Measurements from ENCODE around the gene ZC3H14.
"Not testable (repeated sequence)": the region's sequence is repeated elsewhere in the genome, so short reads cannot be mapped to it uniquely, and the experiment has no call there.

ZC3H14 gene, protein sequence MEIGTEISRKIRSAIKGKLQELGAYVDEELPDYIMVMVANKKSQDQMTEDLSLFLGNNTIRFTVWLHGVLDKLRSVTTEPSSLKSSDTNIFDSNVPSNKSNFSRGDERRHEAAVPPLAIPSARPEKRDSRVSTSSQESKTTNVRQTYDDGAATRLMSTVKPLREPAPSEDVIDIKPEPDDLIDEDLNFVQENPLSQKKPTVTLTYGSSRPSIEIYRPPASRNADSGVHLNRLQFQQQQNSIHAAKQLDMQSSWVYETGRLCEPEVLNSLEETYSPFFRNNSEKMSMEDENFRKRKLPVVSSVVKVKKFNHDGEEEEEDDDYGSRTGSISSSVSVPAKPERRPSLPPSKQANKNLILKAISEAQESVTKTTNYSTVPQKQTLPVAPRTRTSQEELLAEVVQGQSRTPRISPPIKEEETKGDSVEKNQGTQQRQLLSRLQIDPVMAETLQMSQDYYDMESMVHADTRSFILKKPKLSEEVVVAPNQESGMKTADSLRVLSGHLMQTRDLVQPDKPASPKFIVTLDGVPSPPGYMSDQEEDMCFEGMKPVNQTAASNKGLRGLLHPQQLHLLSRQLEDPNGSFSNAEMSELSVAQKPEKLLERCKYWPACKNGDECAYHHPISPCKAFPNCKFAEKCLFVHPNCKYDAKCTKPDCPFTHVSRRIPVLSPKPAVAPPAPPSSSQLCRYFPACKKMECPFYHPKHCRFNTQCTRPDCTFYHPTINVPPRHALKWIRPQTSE

DNA sequence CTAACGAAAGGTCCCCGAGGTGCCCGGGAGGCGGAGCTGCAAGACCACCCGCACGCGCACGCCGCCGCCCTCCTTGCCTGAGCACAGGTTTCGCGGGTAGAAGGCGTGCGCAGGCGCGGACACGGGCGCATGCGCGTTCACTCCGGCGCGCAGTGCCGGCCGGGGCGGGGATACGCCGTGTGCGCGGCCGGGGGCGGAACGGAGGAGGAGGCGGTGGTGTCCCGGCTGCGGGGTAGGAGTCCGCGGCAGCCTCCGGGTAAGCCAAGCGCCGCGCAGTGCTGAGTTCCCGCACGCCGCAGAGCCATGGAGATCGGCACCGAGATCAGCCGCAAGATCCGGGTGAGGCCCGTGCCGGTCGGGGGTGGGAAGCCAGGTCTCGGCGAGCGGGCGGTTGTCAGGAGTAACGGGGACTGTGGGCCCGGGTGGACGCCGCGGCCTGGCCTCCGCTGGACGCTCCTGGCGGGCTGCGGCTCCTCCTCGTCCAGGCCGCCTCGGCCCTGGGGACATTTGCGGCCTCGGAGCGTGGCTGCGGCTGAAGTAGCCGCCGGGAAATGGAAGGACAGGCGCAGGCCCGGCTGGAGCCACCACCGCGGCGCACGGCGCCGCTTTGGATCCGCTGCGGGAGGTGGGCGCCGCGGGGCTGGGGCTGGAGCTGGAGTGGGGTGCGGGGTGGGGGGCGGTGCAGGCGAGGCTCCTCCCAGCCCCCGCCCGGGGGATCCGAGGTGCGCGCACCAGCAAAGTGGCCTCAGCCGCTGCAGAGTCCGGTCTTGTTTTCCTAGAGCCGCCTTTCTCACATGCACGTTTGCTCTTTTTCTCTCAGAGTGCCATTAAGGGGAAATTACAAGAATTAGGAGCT, at the start of gene ZC3H14:
ZC3H14 (plus strand) TSS at position 207 of the 856 bp plus-strand sequence; CDS start at position 304, 97 bp downstream.
- peak; percentile 98 for FAIRE-seq
- peak; percentile 97 for DNase-seq (ENCODE audit: low spot score)

DNA sequence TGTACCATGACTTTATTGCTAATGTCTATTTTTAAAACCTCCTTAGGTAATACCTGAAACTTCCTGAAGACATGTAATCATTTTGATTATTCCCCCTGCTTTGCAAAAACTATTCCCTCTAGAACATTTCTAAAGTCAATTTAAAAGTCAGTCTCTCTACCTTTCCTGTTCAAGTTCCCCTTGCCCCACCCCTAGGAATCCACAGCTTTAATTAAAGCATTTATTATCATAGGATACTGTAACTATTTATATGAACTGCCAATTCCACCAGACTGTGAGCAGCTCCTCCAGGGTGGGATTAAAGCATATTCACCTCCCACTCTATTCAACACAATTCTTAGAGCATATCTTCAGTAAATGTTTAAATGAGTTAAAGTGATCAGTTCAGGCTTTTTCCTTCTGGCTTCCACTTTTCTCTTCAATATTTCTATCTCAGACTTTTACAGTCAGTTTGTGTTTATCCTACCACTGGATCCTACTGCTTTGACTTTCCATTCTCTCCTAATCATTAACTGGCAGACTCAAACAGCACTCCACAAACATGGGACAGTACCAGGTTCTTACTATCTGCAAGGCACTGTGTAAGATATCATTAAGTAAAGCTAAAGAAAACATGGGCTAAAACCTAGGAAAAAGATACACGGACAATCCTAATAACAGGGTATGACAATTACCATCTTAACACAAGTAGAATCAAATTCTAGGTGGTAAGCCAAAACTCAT, 47.2 kb upstream of the ZC3H14 start:
- no peak for FAIRE-seq
- no peak for DNase-seq (ENCODE audit: low spot score)

DNA sequence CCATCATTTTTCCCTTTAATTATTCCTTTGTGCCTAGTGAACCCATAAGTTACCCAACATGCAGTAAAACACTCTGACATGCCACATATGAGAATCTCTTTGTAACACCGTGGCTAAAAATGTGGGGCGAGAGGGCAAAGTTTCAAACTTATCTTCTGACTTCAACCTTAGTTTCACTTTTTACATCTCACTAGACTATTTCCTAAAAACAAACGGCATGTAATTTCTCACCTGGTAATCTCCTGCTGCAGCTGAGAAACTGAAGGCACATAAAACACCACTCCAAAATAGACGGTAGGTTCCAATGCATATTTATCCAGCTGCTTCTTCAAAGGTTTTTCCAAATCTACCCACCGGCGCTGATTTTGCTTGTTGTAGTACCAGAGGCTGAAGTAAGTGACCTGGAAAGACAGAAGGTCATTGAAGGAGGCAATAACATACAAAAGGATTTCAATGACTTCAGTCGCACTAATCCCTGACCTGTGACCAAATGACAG, 45.9 kb upstream of the ZC3H14 start:
- FAIRE-seq (no peak), DNase-seq (ENCODE audit: low spot score) (no peak)

DNA sequence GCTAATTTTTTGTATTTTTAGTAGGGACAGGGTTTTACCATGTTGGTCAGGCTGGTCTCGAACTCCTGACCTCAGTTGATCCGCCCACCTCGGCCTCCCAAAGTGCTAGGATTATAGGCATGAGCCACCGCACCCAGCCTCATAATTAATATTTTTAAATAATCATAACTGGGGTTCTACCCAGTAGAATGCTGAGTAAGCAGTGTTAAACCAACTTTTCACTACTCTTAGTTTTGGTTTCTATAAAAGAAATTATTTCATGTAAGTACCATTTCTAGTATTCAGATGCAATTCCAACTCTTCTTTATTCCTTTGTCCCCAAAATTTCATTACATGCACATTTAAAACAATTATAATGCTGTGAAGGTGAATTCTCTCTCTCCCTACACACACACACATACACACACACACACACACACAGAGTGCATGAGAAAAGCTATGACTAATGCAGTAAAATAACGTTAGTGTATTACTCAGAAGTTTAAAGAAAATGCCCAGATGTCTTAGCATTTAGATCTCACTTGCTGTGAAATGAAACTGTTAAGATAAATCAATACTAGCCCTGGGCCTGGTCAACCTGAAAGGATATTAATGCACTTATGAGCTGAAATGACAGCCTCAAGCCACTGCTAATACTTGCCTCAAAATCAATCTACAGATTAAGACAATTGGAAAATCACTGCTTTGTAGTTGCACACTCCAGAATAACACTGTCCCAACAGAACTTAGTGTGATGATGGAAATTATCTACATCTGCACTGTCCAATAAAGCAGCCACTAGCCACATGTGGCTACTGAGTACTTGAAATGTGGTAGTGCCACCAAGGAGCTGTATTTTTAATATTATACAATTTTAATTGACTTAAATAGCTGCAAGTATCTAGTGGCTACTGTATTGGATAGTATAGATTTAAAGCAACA, 44.0 kb upstream of the ZC3H14 start:
- DNase-seq (ENCODE audit: low spot score) (no peak), FAIRE-seq (no peak)

DNA sequence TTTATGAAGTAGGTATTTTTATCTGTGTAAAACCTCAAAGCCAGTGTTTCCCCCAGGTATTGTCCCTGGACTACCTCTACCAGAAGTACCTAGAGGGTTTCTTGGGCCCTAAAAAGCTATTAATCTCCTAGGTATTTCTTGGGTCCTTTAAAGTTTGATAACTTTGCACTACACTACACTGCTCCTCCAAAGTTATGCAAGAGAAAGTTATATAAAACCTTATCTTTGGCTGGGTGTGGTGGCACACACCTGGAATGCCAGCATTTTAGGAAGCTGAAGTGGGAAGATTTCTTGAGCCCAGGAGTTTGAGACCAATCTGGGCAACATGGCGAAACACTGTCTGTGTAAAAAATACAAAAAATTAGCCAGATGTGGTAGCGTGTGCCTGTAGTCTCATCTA, 42.9 kb upstream of the ZC3H14 start:
- FAIRE-seq (no peak), DNase-seq (ENCODE audit: low spot score) (no peak)

DNA sequence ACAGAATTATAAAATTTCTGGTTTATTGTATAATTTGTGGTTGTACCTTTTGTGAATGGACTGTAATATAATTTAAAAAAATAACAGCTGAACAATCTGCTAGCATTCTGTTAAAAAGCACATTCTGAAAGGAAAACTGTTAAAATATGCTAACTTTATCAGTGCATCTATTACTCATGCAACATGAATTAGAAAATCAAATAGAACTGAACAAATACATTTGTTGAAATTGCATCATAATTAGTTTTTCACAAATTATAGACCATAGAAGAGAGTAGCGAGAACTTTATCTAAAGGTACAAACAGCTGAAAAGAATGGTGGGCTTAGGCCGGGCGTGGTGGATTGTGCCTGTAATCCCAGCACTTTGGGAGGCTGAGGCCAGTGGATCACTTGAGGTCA, 41.0 kb upstream of the ZC3H14 start:
- DNase-seq (ENCODE audit: low spot score) (no peak), FAIRE-seq (no peak)

DNA sequence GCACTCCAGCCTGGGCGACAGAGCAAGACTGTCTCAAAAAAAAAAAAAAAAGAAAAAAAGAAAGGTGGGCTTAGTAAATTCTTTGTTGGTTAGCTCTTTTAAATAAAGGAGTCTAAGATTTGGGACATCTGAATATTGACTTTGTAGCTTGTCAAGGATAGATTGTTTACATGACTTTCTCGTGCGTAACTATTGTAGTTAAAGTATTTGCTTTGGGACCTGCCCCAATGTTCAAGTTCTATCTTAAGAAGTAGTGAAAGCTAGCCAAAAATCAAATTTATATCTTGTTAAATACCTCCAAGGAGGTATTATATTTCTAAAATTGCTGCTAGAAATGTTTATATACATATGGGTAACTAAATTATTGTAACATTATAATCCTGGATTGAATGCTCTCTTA, 40.4 kb upstream of the ZC3H14 start:
- no peak for DNase-seq (ENCODE audit: low spot score)
- no peak for FAIRE-seq

DNA sequence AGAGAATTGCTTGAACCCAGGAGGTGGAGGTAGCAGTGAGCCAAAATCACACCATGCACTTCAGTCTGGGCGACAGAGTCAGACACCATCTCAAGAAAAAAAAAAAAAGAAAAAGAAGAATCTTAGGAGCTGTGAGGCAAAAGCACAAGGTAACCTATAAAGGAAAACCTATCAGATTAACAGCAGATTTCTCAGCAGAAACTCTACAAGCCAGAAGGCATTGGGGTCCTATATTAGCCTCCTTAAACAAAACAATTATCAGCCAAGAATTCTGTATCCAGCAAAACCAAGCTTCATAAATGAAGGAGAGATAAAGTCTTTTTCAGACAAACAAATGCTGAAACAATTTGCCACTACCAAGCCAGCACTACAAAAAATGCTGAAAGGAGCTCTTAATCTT, 32.9 kb upstream of the ZC3H14 start:
- not testable (repeated sequence) for DNase-seq (ENCODE audit: low spot score); FAIRE-seq

DNA sequence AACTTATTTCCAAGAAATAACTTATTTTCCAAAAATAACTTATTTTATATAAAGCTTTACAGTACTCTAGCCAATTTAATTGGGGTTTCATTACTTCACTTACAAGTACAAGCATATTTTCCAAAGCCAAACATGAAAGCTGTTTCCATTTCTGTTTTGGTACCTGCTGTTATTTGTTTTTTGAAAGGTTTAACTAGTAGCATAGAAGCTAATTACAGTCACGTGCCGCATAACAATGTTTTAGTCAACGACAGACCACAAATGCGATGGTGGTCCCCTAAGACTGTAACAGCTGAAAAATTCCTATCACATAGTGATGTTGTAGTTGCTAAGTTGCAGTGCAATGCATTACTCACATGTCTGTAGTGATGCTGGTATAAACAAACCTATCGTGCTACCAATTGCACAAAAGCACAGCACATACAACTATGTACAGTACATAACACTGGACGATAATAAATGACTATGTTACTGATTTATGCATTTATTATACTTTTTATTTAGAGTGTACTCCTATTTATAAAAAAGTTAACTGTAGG, 29.7 kb upstream of the ZC3H14 start:
- FAIRE-seq (peak; percentile 32), DNase-seq (ENCODE audit: low spot score) (no peak)

DNA sequence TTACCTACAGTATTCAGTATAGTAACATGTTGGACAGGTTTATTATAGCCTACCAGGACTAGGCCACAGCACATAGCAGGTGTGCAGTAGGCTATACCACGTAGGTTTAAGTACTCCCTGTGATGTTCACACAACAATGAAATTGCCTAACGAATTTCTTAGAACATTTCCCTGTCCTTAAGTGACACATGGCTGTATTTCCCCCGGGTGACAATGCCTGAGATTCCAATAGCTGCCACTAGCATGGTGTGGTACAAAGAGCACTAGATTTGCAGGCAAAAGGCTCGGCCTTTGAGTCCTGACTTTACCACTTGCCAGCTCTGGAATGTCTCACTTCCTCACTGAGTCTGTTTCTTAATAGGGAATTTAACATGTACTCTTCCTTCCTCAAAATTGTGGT, 27.7 kb upstream of the ZC3H14 start:
- DNase-seq (ENCODE audit: low spot score) (no peak), FAIRE-seq (no peak)

DNA sequence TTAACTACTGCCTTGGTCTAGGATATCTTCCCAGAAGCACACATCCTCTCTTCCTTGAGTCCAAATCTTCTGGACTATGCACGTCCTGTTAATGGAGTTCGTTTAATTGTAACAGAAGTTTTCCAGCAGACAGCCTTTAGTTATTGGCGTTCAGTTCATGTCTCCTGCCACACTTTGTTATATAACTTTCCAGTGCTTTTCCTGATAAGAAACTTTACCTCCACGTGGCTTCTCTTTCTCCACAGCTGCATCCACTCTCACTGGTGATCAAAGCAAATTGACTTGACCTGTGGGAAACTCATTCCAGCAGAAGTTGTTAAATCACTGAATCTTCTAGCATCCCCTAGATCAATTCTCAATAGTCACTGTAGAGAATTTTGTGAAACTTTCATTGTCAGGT, 27.0 kb upstream of the ZC3H14 start:
- DNase-seq (ENCODE audit: low spot score) (no peak), FAIRE-seq (no peak)

DNA sequence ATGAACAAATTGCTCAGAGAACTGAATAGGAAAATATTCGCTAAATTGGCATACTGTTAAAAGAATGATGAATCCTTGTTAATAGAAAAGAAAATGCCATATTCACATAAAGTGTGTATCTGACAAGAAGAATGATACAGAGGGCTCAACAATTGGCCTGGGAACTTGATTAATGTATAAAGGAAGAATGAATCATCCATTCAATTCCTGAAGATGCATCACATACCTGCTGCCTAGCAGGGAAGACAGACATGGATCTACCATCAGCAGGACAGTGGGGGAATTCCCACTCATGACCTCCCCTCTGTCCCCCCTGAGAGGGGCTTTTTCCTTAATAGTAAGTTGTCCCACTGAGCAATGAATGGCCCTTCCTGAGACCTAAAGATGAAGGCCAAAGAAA, 21.5 kb upstream of the ZC3H14 start:
- FAIRE-seq (no peak), DNase-seq (ENCODE audit: low spot score) (no peak)

DNA sequence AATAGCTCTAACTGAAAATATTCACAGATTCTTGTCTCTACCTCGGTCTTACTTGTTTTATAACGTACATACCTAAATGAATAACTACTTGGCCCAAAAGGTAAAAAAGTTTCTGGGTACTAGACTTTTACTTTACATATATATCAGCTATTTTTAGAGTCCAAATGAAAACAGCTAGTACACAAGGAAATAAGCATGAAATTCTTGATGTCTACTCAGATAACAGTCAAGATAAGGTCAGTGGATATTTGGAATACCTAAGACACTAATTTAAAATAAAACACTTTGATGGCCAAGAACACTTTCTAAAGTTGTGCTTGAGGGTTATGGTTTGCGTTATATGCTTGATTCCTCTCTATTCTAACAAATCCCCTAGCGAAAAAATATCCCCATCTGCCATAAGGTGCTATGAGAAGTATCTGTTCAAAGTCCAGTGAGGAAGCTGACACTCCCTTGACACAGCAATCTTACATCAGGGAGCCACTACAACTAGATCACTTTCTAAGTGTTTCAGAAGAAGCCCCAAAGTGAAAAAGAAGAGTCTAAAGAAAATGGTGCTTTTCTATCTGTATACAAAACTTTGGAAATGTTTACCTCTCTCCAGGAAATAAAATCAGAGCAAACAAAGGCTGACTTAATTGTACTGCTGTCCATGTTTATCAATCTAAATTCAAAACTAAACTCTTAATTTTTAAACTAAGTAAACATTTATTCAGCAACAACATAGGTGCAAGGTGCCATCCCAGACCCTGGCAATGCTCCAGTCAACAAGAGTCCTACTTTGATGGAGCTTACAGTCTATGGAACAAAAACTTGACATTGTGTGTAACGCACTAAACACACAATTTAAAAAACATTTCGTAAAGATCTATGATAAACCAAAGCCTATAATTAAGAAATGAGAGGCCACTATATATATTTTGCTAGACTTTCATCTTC, 19.7 kb upstream of the ZC3H14 start:
- no peak for FAIRE-seq
- DNase-seq (ENCODE audit: low spot score) = no peak

DNA sequence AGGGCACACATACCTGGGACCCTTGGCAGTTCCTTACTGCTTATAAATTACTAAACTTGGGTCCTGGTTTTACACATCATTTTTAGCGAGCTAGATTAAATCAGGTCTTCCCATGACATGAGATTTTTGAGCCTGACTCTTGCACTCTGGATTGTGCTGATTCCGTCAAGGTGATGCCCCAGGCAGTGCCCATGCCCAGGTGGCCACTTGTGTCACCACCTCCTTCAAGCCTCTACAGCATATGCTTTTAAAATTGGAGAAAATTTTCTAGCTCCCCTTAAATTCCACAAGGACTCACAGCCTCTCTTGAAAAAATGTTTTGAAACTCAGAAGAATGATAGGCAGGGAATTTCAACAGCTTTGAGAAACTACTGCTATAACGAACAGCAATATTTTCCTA, 17.6 kb upstream of the ZC3H14 start:
- DNase-seq (ENCODE audit: low spot score) (no peak), FAIRE-seq (no peak)

DNA sequence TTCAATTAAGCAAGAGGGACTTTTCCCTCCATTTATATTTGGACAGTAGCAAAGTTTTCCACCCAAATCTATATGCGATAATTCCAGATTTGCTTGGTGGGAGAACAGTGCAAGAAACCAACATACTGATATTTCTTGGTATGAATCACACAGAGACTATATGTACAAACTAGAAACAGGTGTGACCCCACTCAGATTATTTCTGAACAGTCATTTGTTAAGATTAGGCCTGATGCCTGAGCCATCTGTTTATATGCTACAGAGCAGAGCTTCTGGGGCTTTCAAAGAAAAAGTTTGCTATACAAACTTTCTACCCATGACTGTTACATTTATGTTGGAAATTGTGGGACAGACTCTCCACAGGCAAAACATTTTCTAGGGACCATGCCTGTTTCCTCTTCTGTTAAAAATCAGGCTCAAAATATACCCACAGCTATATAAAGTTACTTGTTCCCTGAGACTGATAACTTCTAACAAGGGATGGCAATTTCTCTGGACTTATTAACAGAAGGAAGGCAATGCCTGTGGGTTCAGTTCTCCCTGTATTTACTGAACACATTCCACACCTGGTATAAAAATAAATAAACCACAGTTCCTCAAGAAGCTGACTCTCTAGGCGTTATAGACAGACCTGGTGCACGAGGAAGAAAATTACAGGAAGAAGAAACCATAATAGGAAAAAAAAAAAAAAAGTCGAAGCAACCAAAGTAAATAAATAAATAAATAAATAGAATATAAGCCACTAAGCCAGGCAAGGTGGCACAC, 16.0 kb upstream of the ZC3H14 start:
- no peak for DNase-seq (ENCODE audit: low spot score)
- FAIRE-seq = peak; percentile 30

DNA sequence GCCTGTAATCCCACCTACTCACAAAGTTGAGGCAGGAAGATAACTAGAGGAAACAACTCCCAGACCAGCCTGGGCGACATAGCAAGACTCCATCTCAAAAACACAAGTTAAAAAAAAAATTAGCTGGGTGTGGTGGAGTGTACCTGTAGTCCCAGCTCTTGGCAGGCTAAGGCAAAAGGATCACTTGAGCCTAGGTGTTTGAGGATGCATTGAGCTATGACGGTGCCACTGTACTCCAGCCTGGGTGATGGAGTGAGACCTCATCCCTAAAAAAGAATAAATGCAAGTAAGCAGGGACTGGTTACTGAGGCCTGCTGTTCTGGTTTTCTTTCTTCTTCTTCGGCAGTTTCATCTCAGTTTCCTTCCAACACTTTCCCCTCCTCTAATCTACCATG, 15.5 kb upstream of the ZC3H14 start:
- FAIRE-seq = no peak

DNA sequence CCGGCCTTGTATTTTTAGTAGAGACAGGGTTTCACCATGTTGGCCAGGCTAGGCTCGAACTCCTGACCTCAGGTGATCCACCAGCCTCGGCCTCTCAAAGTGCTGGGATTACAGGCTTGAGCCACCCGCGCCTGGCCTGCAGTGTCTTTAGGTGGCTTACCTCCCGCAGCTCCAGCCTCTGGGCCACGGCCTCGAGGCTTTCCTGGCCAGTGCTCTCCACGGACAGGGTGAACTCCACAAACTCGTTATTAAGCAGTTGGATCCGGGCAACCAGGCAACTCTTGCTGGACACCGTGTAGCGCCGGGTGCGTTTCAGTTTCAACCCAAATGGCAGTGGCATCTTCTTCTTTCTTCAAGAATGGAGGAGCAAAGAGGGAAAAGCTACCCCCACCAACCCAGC, 12.8 kb upstream of the ZC3H14 start:
- FAIRE-seq (no peak), DNase-seq (ENCODE audit: low spot score) (no peak)

More for the DNA sequence above, 15.5 kb upstream of the ZC3H14 start:
- DNase-seq (ENCODE audit: low spot score) = no peak
